ENCODE data around the gene TNNT2. TPM values are rescaled to one million over a fixed set of nuclear protein-coding genes. Genes with fewer than 3 reads are reported as not detected.

TNNT2 gene
- total RNA-seq, 1 donor from 2014 or later = 6.1 TPM

DNA sequence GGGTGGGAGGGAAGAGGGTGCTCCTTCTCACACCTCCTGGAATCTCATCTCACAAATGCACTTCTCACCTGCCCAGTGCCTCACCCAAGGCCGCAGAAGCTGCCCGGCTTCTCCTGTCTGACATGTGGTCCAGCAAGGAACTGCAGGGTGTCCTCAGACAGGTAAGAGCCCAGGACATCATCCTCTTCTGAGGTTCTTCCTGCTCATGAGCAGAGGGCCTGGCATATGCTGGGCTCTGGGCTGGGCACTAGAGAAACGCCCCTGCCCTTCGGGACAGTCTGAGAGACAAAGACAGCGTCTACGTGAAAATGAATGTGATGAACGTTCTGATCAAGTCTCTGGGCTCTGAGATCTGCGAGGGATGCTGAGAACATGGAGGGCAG, 51.8 kb downstream of the TNNT2 start:
- Histone ChIP-seq H3K4me2 (ENCODE audit: low read length) (no peak overlapping the region), H3K9me3 (ENCODE audit: insufficient read depth, low read depth, low read length) (no peaks in the 10 kb centered on the region), H3K9ac (ENCODE audit: low read length) (no peak overlapping the region), H3K27me3 (ENCODE audit: insufficient read depth, low read length) (peaks cover 11% of the 10 kb centered on the region), H3K36me3 (ENCODE audit: insufficient read depth, low read length) (no peaks in the 10 kb centered on the region), H2AFZ (ENCODE audit: low read depth, low read length) (no peak overlapping the region), H3K79me2 (ENCODE audit: insufficient read depth, low read length) (no peaks in the 10 kb centered on the region), H4K20me1 (ENCODE audit: insufficient read depth, low read length) (no peaks in the 10 kb centered on the region), H3K27ac (ENCODE audit: low read depth, low read length) (no peak overlapping the region), H3K4me1 (ENCODE audit: insufficient read depth, low read length) (peaks cover 6% of the 10 kb centered on the region), H3K4me3 (ENCODE audit: insufficient read depth, low read depth, low read length) (no peak overlapping the region)
- Mint-ChIP-seq H3K9me3 (ENCODE audit: unreplicated experiment) (peaks cover 16% of the 10 kb centered on the region), H3K27ac (ENCODE audit: unreplicated experiment) (no peak overlapping the region), H3K4me1 (ENCODE audit: low read depth, unreplicated experiment) (no peaks in the 10 kb centered on the region), H3K4me3 (ENCODE audit: unreplicated experiment) (no peak overlapping the region), H3K36me3 (ENCODE audit: low read depth, unreplicated experiment) (peaks cover 2% of the 10 kb centered on the region), H3K27me3 (ENCODE audit: low read depth, unreplicated experiment) (peaks cover 71% of the 10 kb centered on the region)
- TF ChIP-seq EZH2 (IDR thresholded peaks at IDR 0.05; ENCODE audit: insufficient read depth, low read length) = no peak
- TF ChIP-seq, protein P1, sequence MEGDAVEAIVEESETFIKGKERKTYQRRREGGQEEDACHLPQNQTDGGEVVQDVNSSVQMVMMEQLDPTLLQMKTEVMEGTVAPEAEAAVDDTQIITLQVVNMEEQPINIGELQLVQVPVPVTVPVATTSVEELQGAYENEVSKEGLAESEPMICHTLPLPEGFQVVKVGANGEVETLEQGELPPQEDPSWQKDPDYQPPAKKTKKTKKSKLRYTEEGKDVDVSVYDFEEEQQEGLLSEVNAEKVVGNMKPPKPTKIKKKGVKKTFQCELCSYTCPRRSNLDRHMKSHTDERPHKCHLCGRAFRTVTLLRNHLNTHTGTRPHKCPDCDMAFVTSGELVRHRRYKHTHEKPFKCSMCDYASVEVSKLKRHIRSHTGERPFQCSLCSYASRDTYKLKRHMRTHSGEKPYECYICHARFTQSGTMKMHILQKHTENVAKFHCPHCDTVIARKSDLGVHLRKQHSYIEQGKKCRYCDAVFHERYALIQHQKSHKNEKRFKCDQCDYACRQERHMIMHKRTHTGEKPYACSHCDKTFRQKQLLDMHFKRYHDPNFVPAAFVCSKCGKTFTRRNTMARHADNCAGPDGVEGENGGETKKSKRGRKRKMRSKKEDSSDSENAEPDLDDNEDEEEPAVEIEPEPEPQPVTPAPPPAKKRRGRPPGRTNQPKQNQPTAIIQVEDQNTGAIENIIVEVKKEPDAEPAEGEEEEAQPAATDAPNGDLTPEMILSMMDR (IDR thresholded peaks at IDR 0.05; ENCODE audit: insufficient read depth, low read depth, low read length) = no peak
- DNase-seq (ENCODE audit: low read depth) = no peak
- no peak for FAIRE-seq

DNA sequence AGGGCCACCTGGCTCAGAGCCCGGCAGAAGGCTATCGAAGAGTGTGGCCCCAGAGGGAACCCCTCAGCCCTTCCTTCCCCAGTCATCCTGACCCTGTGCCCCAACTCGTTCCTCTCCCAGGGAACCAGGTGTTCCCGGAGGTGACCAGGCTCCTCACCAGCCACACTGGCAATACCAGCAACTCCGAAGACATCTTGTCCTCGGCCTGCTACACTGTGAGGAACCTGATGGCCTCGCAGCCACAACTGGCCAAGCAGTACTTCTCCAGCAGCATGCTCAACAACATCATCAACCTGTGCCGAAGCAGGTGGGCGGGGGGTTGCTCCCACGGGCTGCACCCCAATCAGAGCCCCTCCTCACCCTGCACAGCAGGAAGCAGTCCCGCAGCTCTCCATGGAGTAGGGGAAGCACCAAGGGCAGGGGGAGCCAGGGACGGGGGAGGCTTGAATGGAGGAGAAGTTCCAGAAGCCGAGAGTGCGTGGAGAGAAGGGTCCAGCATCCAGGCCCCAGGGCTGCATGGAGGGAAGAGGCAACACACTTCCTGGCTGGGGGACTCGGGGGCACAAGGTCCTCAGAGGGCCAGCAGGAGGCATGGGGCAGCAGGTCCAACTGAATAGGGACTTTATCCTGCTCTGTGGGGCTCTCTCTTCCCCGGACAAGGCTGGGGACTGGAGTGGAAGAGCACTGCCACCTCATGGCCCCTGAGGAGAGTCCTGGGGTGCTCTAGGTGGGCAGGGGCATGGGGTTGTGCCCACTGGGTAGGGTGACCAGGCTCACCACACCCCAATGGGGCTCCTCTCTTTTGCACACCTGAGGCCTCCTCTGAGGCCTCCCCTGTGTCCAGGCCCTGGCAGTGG, 52.4 kb downstream of the TNNT2 start:
- TF ChIP-seq EZH2 (IDR thresholded peaks at IDR 0.05; ENCODE audit: insufficient read depth, low read length) = no peak
- TF ChIP-seq, protein P1 (IDR thresholded peaks at IDR 0.05; ENCODE audit: insufficient read depth, low read depth, low read length) = no peak
- no peak overlapping the region for H3K27ac Mint-ChIP-seq (ENCODE audit: unreplicated experiment)
- peaks cover 16% of the 10 kb centered on the region for H3K9me3 Mint-ChIP-seq (ENCODE audit: unreplicated experiment)
- Histone ChIP-seq H3K4me3 (ENCODE audit: insufficient read depth, low read depth, low read length) (no peak overlapping the region), H3K79me2 (ENCODE audit: insufficient read depth, low read length) (no peaks in the 10 kb centered on the region), H3K27me3 (ENCODE audit: insufficient read depth, low read length) (peaks cover 11% of the 10 kb centered on the region), H4K20me1 (ENCODE audit: insufficient read depth, low read length) (no peaks in the 10 kb centered on the region), H3K4me2 (ENCODE audit: low read length) (no peak overlapping the region), H2AFZ (ENCODE audit: low read depth, low read length) (no peak overlapping the region), H3K9ac (ENCODE audit: low read length) (no peak overlapping the region), H3K27ac (ENCODE audit: low read depth, low read length) (no peak overlapping the region), H3K36me3 (ENCODE audit: insufficient read depth, low read length) (no peaks in the 10 kb centered on the region), H3K4me1 (ENCODE audit: insufficient read depth, low read length) (peaks cover 6% of the 10 kb centered on the region), H3K9me3 (ENCODE audit: insufficient read depth, low read depth, low read length) (no peaks in the 10 kb centered on the region)
- peaks cover 2% of the 10 kb centered on the region for H3K36me3 Mint-ChIP-seq (ENCODE audit: low read depth, unreplicated experiment)
- H3K4me1 Mint-ChIP-seq (ENCODE audit: low read depth, unreplicated experiment) = no peaks in the 10 kb centered on the region
- H3K4me3 Mint-ChIP-seq (ENCODE audit: unreplicated experiment) = no peak overlapping the region
- peaks cover 73% of the 10 kb centered on the region for H3K27me3 Mint-ChIP-seq (ENCODE audit: low read depth, unreplicated experiment)
- FAIRE-seq = no peak
- DNase-seq (ENCODE audit: low read depth) = no peak

DNA sequence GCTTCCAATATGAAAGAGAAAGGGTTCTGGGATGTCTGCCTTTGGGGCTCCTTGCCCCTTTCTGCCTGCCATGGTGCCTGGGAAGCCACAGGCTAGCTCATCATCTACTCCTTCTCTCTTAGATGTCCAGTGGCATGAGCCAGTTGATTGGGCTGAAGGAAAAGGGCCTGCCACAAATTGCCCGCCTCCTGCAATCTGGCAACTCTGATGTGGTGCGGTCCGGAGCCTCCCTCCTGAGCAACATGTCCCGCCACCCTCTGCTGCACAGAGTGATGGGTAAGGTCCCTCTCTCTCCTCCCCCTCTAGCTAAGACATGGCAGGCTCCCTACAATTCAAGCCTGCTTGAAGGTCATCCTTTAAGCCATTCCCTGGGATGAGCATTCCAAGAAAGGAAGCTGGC, 53.2 kb downstream of the TNNT2 start:
- H4K20me1 ChIP-seq (ENCODE audit: insufficient read depth, low read length) = no peaks in the 10 kb centered on the region
- peaks cover 9% of the 10 kb centered on the region for H3K27me3 ChIP-seq (ENCODE audit: insufficient read depth, low read length)

More for the DNA sequence above, 53.2 kb downstream of the TNNT2 start:
- H3K79me2 ChIP-seq (ENCODE audit: insufficient read depth, low read length) = no peaks in the 10 kb centered on the region
- Mint-ChIP-seq H3K27me3 (ENCODE audit: low read depth, unreplicated experiment) (peaks cover 77% of the 10 kb centered on the region), H3K4me1 (ENCODE audit: low read depth, unreplicated experiment) (no peaks in the 10 kb centered on the region), H3K36me3 (ENCODE audit: low read depth, unreplicated experiment) (peaks cover 2% of the 10 kb centered on the region), H3K9me3 (ENCODE audit: unreplicated experiment) (peaks cover 16% of the 10 kb centered on the region), H3K27ac (ENCODE audit: unreplicated experiment) (no peak overlapping the region), H3K4me3 (ENCODE audit: unreplicated experiment) (no peak overlapping the region)
- peaks cover 2% of the 10 kb centered on the region for H3K4me1 ChIP-seq (ENCODE audit: insufficient read depth, low read length)
- H3K4me3 ChIP-seq (ENCODE audit: insufficient read depth, low read depth, low read length) = no peak overlapping the region
- no peak overlapping the region for H3K9ac ChIP-seq (ENCODE audit: low read length)
- FAIRE-seq (no peak), DNase-seq (ENCODE audit: low read depth) (no peak)
- H3K36me3 ChIP-seq (ENCODE audit: insufficient read depth, low read length) = no peaks in the 10 kb centered on the region
- no peak overlapping the region for H3K4me2 ChIP-seq (ENCODE audit: low read length)
- no peaks in the 10 kb centered on the region for H3K9me3 ChIP-seq (ENCODE audit: insufficient read depth, low read depth, low read length)
- H3K27ac ChIP-seq (ENCODE audit: low read depth, low read length) = no peak overlapping the region
- no peak overlapping the region for H2AFZ ChIP-seq (ENCODE audit: low read depth, low read length)
- no peak for TF ChIP-seq EZH2 (IDR thresholded peaks at IDR 0.05; ENCODE audit: insufficient read depth, low read length)
- TF ChIP-seq, protein P1 (IDR thresholded peaks at IDR 0.05; ENCODE audit: insufficient read depth, low read depth, low read length) = no peak
